ENCODE results near the gene NOTUM.
A peak's percentile ranks its signal among the peaks of the same experiment; 100 is the strongest.

Gene NOTUM

DNA sequence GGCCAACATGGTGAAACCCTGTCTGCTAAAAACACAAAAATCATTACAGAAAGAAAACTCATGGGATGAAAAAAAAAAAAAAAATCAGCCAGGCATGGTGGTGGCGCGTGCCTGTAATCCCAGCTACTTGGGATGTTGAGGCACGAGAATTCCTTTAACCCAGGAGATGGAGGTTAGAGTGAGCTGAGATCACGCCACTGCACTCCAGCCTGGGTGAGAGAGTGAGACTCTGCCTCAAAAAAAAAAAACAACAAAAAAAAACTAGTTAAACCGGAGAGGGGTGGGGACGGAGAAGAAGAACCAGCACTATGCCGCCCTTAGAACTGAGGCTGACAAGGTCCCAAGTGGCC, 7.4 kb upstream of the NOTUM start:
- Mint-ChIP-seq H3K4me3 (peak overlapping the region; percentile 67 to 77), H3K4me1 (peaks cover 38% of the 10 kb centered on the region), H3K27me3 (peaks cover 13% of the 10 kb centered on the region), H3K9me3 (no peaks in the 10 kb centered on the region), H3K27ac (peak overlapping the region; percentile 82 to 86)
- ATAC-seq (no peak), DNase-seq (no peak)

GRCh38 chr17:81967533-81968395, 6.8 kb upstream of the NOTUM start:
- no peaks in the 10 kb centered on the region for H3K9me3 Mint-ChIP-seq
- peak; percentile 97 for ATAC-seq
- H3K4me3 Mint-ChIP-seq = peak overlapping the region; percentile 67 to 77
- peak; percentile 84 to 90 for DNase-seq
- H3K27me3 Mint-ChIP-seq = peaks cover 19% of the 10 kb centered on the region
- H3K27ac Mint-ChIP-seq = peak overlapping the region; percentile 82 to 86
- H3K4me1 Mint-ChIP-seq = peaks cover 43% of the 10 kb centered on the region

- DNase-seq (no peak), ATAC-seq (no peak)
- Mint-ChIP-seq H3K4me1 (peaks cover 43% of the 10 kb centered on the region), H3K9me3 (no peaks in the 10 kb centered on the region), H3K27ac (no peak overlapping the region), H3K27me3 (peaks cover 25% of the 10 kb centered on the region), H3K4me3 (peak overlapping the region; percentile 67 to 76)
Measured at GRCh38 chr17:81967244-81967532, 6.2 kb upstream of the NOTUM start.

GRCh38 chr17:81966343-81967243, 5.6 kb upstream of the NOTUM start:
- Mint-ChIP-seq H3K4me1 (peaks cover 43% of the 10 kb centered on the region), H3K27me3 (peaks cover 30% of the 10 kb centered on the region), H3K27ac (peak overlapping the region in 1 of 2 donors; percentile 54), H3K9me3 (no peaks in the 10 kb centered on the region), H3K4me3 (peak overlapping the region; percentile 67 to 76)
- DNase-seq = no peak
- ATAC-seq = peak; percentile 4

- Mint-ChIP-seq H3K27me3 (peaks cover 30% of the 10 kb centered on the region), H3K9me3 (no peaks in the 10 kb centered on the region), H3K4me3 (no peak overlapping the region), H3K27ac (no peak overlapping the region), H3K4me1 (peaks cover 37% of the 10 kb centered on the region)
- ATAC-seq = no peak
- no peak for DNase-seq
Measured at GRCh38 chr17:81964081-81964849, 3.3 kb upstream of the NOTUM start.

GRCh38 chr17:81962499-81963441, 1.8 kb upstream of the NOTUM start:
- no peak for DNase-seq
- no peak overlapping the region for H3K4me3 Mint-ChIP-seq
- H3K27ac Mint-ChIP-seq = no peak overlapping the region

DNA sequence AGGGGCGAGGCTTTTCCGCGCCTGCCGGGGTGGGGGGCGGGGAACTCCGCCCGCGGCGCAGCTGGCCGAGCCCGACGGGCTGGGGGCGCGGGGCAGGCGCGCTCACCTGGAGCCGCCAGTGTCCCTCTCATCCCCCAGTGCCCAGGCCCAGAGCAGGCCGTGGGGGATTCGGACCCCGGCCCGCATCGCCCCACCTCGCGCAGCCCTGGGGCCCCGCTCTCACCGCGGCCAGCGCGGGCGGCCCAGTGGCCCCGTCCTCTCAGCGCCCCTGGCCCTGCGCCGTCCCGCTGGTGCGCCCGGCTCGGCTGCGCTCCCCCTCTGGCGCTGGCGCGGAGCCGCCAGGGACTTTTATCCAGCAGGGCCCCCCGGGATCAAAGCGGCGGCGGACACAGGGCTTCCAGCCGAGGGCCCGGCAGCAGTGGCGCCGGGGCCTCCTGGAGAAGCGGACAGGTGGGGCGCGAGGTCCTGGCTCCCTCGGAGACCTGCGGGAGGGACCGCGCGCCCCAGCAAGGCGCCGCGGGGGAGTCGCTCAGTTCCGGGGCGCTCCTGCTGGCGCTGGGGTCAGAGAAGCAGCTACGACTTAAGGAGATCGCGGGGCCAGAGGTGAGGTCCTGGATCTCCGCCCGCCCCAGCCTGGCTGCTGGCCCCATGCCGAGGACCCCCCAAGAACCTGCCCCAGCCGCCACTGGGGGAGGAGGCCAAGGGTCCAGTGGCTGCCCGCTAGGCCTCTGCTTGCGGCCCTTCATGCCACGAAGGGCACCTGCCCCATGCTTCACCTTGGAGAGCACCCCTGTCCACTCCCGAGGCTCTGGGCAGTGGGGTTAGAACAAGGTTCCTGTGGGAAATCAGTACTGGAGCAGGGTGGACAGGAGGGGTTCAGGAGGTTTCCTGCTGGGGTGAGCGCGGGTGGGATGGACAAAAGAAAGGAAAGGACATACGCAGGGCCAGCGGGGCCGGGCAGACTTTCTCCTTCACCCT, 823 bp upstream of the NOTUM start:
- ATAC-seq = no peak
- peaks cover 53% of the 10 kb centered on the region for H3K27me3 Mint-ChIP-seq
- no peak overlapping the region for H3K27ac Mint-ChIP-seq
- no peaks in the 10 kb centered on the region for H3K9me3 Mint-ChIP-seq
- H3K4me3 Mint-ChIP-seq = no peak overlapping the region
- DNase-seq = no peak
- peaks cover 20% of the 10 kb centered on the region for H3K4me1 Mint-ChIP-seq

More at GRCh38 chr17:81962499-81963441, 1.8 kb upstream of the NOTUM start:
- Mint-ChIP-seq H3K9me3 (no peaks in the 10 kb centered on the region), H3K4me1 (peaks cover 30% of the 10 kb centered on the region), H3K27me3 (peaks cover 45% of the 10 kb centered on the region)
- no peak for ATAC-seq

GRCh38 chr17:81960130-81960958, 643 bp downstream of the NOTUM start:
- H3K27ac Mint-ChIP-seq = no peak overlapping the region
- H3K4me3 Mint-ChIP-seq = peak overlapping the region in 1 of 2 donors; percentile 60
- no peaks in the 10 kb centered on the region for H3K9me3 Mint-ChIP-seq
- peaks cover 12% of the 10 kb centered on the region for H3K4me1 Mint-ChIP-seq
- ATAC-seq (peak; percentile 11), DNase-seq (no peak)
- peaks cover 53% of the 10 kb centered on the region for H3K27me3 Mint-ChIP-seq

DNA sequence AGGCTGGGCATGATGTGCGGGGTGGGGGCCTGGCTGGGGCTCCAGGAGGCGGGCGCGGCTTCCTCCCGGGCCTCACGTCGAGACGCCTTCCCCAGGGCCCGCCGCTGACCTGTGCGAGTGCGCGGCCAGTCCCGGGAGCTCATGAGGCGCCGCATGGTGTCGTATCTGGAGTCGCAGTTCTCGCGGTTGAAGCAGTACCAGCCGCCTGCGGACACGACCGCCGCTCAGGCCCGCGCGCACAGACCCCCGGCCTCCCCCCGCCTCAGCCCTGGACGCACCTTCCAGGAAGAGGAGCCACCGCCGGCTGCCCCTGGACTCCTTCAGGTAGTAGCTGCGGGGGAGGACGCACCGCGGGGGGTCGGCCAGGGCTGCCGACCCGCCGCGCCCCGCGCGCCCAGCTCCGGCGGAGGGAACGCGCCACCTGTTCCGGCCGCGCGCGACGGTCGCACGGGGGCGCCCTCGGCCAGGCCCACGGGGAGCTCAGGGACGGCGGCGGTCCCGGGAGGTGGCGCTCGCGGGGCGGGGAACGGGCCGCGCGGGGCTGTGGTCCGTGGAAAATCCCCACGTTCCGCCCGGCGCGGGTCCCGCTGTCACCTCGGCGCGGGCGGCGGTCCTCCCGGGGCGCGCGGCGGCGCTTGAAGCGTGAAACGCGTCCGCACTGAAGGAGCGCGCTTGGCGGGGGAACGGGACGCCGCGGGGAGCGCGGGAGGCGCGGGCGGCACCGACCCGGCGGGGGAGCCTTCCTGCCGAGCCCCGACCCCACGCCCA, 1.4 kb downstream of the NOTUM start:
- Mint-ChIP-seq H3K27me3 (peaks cover 52% of the 10 kb centered on the region), H3K4me3 (peak overlapping the region; percentile 62 to 79), H3K27ac (no peak overlapping the region), H3K4me1 (peaks cover 12% of the 10 kb centered on the region), H3K9me3 (no peaks in the 10 kb centered on the region)
- ATAC-seq (peak; percentile 87), DNase-seq (peak; percentile 74 to 82)

- ATAC-seq (no peak), DNase-seq (no peak)
- Mint-ChIP-seq H3K4me1 (peaks cover 12% of the 10 kb centered on the region), H3K4me3 (peak overlapping the region; percentile 62 to 79), H3K9me3 (no peaks in the 10 kb centered on the region), H3K27me3 (peaks cover 44% of the 10 kb centered on the region), H3K27ac (peak overlapping the region in 1 of 2 donors; percentile 88)
Measured at GRCh38 chr17:81958633-81959342, 2.2 kb downstream of the NOTUM start.

GRCh38 chr17:81957691-81958432, 3.1 kb downstream of the NOTUM start:
- ATAC-seq = no peak
- Mint-ChIP-seq H3K4me1 (peaks cover 9% of the 10 kb centered on the region), H3K4me3 (peak overlapping the region in 1 of 2 donors; percentile 24), H3K27me3 (peaks cover 35% of the 10 kb centered on the region), H3K9me3 (no peaks in the 10 kb centered on the region), H3K27ac (no peak overlapping the region)
- no peak for DNase-seq

All from stimulated activated naive CD8-positive, alpha-beta T cell treated with anti-CD3 and anti-CD28 coated beads, Interleukin-15, amount 100 ng/mL, for 72 hours (primary cell).